ENCODE data around the gene KRT75. TPM values are rescaled to one million over a fixed set of nuclear protein-coding genes. Genes with fewer than 3 reads are reported as not detected.

Gene KRT75
- total RNA-seq (2021) (not detected in 2 replicates), Bru-seq, nascent RNA (not detected), BruChase-seq, experiment 1, labeled RNA remaining after a 2-hour chase (not detected), BruChase-seq, experiment 2, labeled RNA remaining after a 6-hour chase (not detected)
- long read RNA-seq = 0 reads

DNA sequence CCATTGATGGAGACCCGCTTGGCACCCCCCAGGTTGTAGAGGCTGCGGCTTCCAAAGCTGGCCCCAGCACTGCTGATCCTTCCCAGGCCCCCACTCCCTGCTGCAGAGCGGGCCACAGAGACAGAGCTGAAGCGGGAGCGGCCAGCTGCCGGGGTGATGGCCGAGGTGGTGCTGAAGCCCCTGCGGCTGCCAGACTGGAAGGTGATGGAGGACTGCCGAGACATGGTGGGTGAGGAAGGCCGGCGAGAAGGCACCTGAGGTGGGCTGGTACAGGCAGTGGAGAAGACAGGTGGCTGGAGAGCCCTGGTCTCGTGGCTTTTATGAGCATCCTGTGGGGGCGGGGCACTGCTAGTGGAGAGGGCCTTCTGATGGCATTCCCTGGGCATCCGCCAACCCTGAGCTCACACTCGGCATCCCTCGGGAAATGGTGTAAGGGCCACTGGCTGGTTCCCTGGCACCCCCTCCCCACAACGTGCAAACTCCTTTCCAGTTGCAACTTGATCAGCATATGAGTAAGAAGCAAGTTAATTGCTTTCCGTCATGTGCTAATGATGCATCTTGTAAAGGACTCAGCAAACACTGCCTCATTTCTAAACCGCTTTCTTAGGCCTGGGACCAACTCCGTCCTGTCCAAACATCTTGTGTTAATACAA lies at the start of gene KRT75:
Gene KRT75 (minus strand): TSS at position 291 of the 653 bp plus-strand sequence. CDS start 67 bp downstream, at position 224.
- peak; percentile 10 for DNase-seq (ENCODE audit: low spot score)
- no TSS peak for BruUV-seq (replicated peaks)
- Histone ChIP-seq H3K4me3 (ENCODE audit: low read depth, low read length, poor library complexity, severe bottlenecking) (no peak within 1 kb of the TSS), H3K27me3 (replicated peaks; ENCODE audit: insufficient read depth, low read depth, low read length, poor library complexity) (peaks cover 36% of the 10 kb centered on the region), H3K27ac (ENCODE audit: low read depth, low read length, poor library complexity, severe bottlenecking) (no peak within 1 kb of the TSS), H3K36me3 (ENCODE audit: insufficient read depth, low read length, poor library complexity, severe bottlenecking) (no peaks in the 10 kb centered on the region), H3K4me1 (ENCODE audit: insufficient read depth, low read length, poor library complexity, severe bottlenecking) (no peaks in the 10 kb centered on the region), H3K9me3 (ENCODE audit: low read depth, low read length, poor library complexity, severe bottlenecking) (no peaks in the 10 kb centered on the region)
- intact Hi-C loops (cut with micrococcal nuclease; ENCODE audit: unreplicated experiment) = no loop called here
- CTCF ChIA-PET = no interaction called here
- POLR2A ChIA-PET (ENCODE audit: low non-redundant PET) = no interaction called here
- TF ChIP-seq EZH2 (IDR thresholded peaks at IDR 0.05; ENCODE audit: borderline replicate concordance, low read depth, low read length, poor library complexity, severe bottlenecking) = no peak
- TF ChIP-seq, protein P1, sequence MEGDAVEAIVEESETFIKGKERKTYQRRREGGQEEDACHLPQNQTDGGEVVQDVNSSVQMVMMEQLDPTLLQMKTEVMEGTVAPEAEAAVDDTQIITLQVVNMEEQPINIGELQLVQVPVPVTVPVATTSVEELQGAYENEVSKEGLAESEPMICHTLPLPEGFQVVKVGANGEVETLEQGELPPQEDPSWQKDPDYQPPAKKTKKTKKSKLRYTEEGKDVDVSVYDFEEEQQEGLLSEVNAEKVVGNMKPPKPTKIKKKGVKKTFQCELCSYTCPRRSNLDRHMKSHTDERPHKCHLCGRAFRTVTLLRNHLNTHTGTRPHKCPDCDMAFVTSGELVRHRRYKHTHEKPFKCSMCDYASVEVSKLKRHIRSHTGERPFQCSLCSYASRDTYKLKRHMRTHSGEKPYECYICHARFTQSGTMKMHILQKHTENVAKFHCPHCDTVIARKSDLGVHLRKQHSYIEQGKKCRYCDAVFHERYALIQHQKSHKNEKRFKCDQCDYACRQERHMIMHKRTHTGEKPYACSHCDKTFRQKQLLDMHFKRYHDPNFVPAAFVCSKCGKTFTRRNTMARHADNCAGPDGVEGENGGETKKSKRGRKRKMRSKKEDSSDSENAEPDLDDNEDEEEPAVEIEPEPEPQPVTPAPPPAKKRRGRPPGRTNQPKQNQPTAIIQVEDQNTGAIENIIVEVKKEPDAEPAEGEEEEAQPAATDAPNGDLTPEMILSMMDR (conservative IDR thresholded peaks at IDR 0.05; ENCODE audit: low read depth, low read length) = no peak

DNA sequence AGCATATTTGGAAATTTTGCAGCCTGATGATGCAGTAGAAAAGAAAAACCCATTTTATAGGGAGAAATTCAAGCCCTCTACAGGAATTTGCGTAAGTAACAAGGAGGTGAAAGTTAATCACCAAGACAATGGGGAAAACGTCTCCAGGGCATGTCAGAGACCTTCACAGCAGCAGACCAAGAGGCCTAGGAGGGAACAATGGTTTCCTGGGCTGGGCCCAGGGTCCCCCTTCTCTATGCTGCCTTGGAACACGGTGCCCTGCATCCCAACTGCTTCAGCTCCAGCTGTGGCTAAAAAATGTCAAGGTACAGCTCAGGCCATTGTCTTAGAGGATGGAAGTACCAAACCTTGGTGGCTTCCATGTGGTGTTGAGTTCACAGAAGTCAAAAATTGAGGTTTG lies 45.9 kb upstream of the KRT75 start:
- intact Hi-C loops (cut with micrococcal nuclease; ENCODE audit: unreplicated experiment) = no loop called here
- H3K27me3 ChIP-seq (replicated peaks; ENCODE audit: insufficient read depth, low read depth, low read length, poor library complexity) = peaks cover 18% of the 10 kb centered on the region
- ChIA-PET POLR2A (ENCODE audit: low non-redundant PET) (no interaction called here), CTCF (no interaction called here)
- no peak for DNase-seq (ENCODE audit: low spot score)
- H3K4me3 ChIP-seq (ENCODE audit: low read depth, low read length, poor library complexity, severe bottlenecking) = no peak overlapping the region
- no peaks in the 10 kb centered on the region for H3K4me1 ChIP-seq (ENCODE audit: insufficient read depth, low read length, poor library complexity, severe bottlenecking)
- TF ChIP-seq, protein P1 (conservative IDR thresholded peaks at IDR 0.05; ENCODE audit: low read depth, low read length) = no peak
- no peak for TF ChIP-seq EZH2 (IDR thresholded peaks at IDR 0.05; ENCODE audit: borderline replicate concordance, low read depth, low read length, poor library complexity, severe bottlenecking)
- H3K27ac ChIP-seq (ENCODE audit: low read depth, low read length, poor library complexity, severe bottlenecking) = no peak overlapping the region
- BruUV-seq (replicated peaks) = no TSS peak
- peaks cover 7% of the 10 kb centered on the region for H3K9me3 ChIP-seq (ENCODE audit: low read depth, low read length, poor library complexity, severe bottlenecking)
- H3K36me3 ChIP-seq (ENCODE audit: insufficient read depth, low read length, poor library complexity, severe bottlenecking) = no peaks in the 10 kb centered on the region

DNA sequence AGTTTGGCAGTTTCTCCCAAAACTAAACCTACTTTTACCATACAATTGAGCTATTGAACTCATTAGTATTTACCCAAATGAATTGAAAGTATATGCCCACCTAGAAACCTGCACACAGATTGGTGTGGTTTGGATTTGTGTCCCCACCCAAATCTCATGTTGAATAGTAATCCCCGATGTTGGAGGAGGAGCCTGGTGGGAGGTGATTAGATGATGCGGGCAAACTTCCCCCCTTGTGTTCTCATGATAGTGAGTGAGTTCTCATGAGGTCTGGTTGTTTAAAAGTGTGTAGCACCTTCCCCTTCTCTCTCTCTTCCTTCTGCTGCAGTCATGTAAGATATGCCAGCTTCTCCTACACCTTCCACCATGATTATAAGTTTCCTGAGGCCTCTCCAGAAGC lies 43.5 kb upstream of the KRT75 start:
- Histone ChIP-seq H3K36me3 (ENCODE audit: insufficient read depth, low read length, poor library complexity, severe bottlenecking) (no peaks in the 10 kb centered on the region), H3K4me3 (ENCODE audit: low read depth, low read length, poor library complexity, severe bottlenecking) (no peak overlapping the region), H3K27me3 (replicated peaks; ENCODE audit: insufficient read depth, low read depth, low read length, poor library complexity) (peaks cover 7% of the 10 kb centered on the region), H3K27ac (ENCODE audit: low read depth, low read length, poor library complexity, severe bottlenecking) (no peak overlapping the region), H3K9me3 (ENCODE audit: low read depth, low read length, poor library complexity, severe bottlenecking) (no peaks in the 10 kb centered on the region), H3K4me1 (ENCODE audit: insufficient read depth, low read length, poor library complexity, severe bottlenecking) (no peaks in the 10 kb centered on the region)
- no peak for TF ChIP-seq EZH2 (IDR thresholded peaks at IDR 0.05; ENCODE audit: borderline replicate concordance, low read depth, low read length, poor library complexity, severe bottlenecking)
- TF ChIP-seq, protein P1 (conservative IDR thresholded peaks at IDR 0.05; ENCODE audit: low read depth, low read length) = no peak
- ChIA-PET POLR2A (ENCODE audit: low non-redundant PET) (no interaction called here), CTCF (no interaction called here)
- no peak for DNase-seq (ENCODE audit: low spot score)
- intact Hi-C loops (cut with micrococcal nuclease; ENCODE audit: unreplicated experiment) = no loop called here
- BruUV-seq (replicated peaks) = no TSS peak

Data from A673 (cell line).